Astrocyte (in vitro differentiated cells and primary cell): Measurements from ENCODE around the gene EOGT. TPM values are rescaled to one million over a fixed set of nuclear protein-coding genes. Genes with fewer than 3 reads are reported as not detected.
A peak's percentile ranks its signal among the peaks of the same experiment; 100 is the strongest.

Source experiments
- DNase-seq: peaks from one replicate; pipeline ENCODE4 v3.0.0-alpha.2; 2010; ENCODE audit warnings: low read depth
- FAIRE-seq: peaks from 2 replicates; lab custom pipeline; 2011; peaks lifted over from hg19 to GRCh38; lab: Jason Lieb, UNC
- H2AFZ ChIP-seq: 2 replicates; pipeline ENCODE4 v1.6.0; 2012; ENCODE audit warnings: low read depth, low read length, inconsistent platforms
- H3K27ac ChIP-seq: 2 replicates; pipeline ENCODE4 v1.5.1; 2011; ENCODE audit warnings: low read depth, low read length, inconsistent platforms
- H3K27me3 ChIP-seq: 2 replicates; pipeline ENCODE4 v1.6.0; 2011; ENCODE audit warnings: low read length, inconsistent platforms; ENCODE audit not compliant: insufficient read depth
- H3K36me3 ChIP-seq: 2 replicates; pipeline ENCODE4 v1.5.1; 2011; ENCODE audit warnings: low read length, inconsistent platforms; ENCODE audit not compliant: insufficient read depth
- H3K4me1 ChIP-seq: 2 replicates; pipeline ENCODE4 v1.5.1; 2011; ENCODE audit warnings: low read length, inconsistent platforms; ENCODE audit not compliant: insufficient read depth
- H3K4me2 ChIP-seq: 2 replicates; pipeline ENCODE4 v1.6.0; 2012; ENCODE audit warnings: low read length, inconsistent platforms
- H3K4me3 ChIP-seq: 2 replicates; pipeline ENCODE4 v1.5.1; 2011; ENCODE audit warnings: low read depth, mild to moderate bottlenecking, low read length, inconsistent platforms; ENCODE audit not compliant: insufficient read depth
- H3K79me2 ChIP-seq: 2 replicates; pipeline ENCODE4 v1.6.0; 2012; ENCODE audit warnings: mild to moderate bottlenecking, low read length, inconsistent platforms; ENCODE audit not compliant: insufficient read depth
- H3K9ac ChIP-seq: 2 replicates; pipeline ENCODE4 v1.6.0; 2012; ENCODE audit warnings: mild to moderate bottlenecking, low read length, inconsistent platforms
- H3K9me3 ChIP-seq: 2 replicates; pipeline ENCODE4 v1.5.1; 2012; ENCODE audit warnings: low read depth, mild to moderate bottlenecking, low read length, inconsistent platforms; ENCODE audit not compliant: insufficient read depth
- H4K20me1 ChIP-seq: 2 replicates; pipeline ENCODE4 v1.6.0; 2012; ENCODE audit warnings: low read length, inconsistent platforms; ENCODE audit not compliant: insufficient read depth
- H3K27ac Mint-ChIP-seq: one replicate; pipeline ENCODE4 v1.8.0; 2021; ENCODE audit warnings: mild to moderate bottlenecking, mixed read lengths; ENCODE audit not compliant: unreplicated experiment
- H3K27me3 Mint-ChIP-seq: one replicate; pipeline ENCODE4 v1.8.0; 2021; ENCODE audit warnings: low read depth, mixed read lengths; ENCODE audit not compliant: unreplicated experiment
- H3K36me3 Mint-ChIP-seq: one replicate; pipeline ENCODE4 v1.8.0; 2021; ENCODE audit warnings: low read depth, mixed read lengths; ENCODE audit not compliant: unreplicated experiment
- H3K4me1 Mint-ChIP-seq: one replicate; pipeline ENCODE4 v1.8.0; 2021; ENCODE audit warnings: low read depth, mixed read lengths; ENCODE audit not compliant: unreplicated experiment
- H3K4me3 Mint-ChIP-seq: one replicate; pipeline ENCODE4 v1.8.0; 2021; ENCODE audit warnings: mild to moderate bottlenecking, moderate library complexity, mixed read lengths; ENCODE audit not compliant: unreplicated experiment
- H3K9me3 Mint-ChIP-seq: one replicate; pipeline ENCODE4 v1.8.0; 2021; ENCODE audit warnings: mild to moderate bottlenecking, mixed read lengths; ENCODE audit not compliant: unreplicated experiment
- EZH2 ChIP-seq: IDR thresholded peaks from 2 replicates; pipeline ENCODE4 v1.6.1; 2012; ENCODE audit warnings: mild to moderate bottlenecking, low read length, inconsistent platforms; ENCODE audit not compliant: insufficient read depth
- total RNA-seq: library from RNA; stranded (reverse); gene quantifications from 2 replicates; pipeline ENCODE4 v1.2.1, GENCODE V29; 2021
- TF ChIP-seq, protein P1 (sequence below): IDR thresholded peaks from 2 replicates; pipeline ENCODE4 v1.5.1; 2011; ENCODE audit warnings: low read depth, mild to moderate bottlenecking, inconsistent platforms, low read length, moderate library complexity; ENCODE audit not compliant: insufficient read depth

The EOGT gene
- total RNA-seq, 1 donor from 2014 or later, result 32.3 TPM

DNA sequence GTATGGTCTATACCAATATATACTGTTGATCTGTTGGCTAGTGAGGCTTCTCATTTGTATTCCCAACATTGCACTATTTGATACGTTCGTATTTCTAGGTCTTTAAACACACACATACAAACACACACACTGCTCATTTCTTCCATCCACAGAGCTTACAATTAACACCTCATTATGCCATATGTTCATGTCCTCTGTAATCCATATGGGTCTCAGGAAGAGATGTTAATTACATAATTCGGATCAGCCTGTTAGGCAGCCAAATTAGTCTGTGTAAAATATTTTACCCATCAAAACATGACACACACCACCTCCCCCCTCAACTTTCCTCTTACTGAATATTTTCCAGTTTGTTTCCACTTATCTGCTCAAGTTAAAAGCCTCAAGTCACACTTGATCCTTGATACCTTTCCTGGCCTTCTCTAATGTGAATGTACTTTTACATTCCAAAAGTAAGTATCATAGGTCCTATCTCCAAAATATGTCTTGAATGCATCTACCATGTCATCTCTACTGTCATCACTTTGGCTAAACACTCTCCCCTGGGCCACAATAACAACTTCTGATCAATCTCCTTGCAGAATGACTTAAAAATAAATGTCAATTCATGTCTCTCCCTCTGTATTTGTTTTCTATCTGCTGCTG, 28.2 kb downstream of the EOGT start:
- Histone ChIP-seq H3K36me3 (peaks cover 54% of the 10 kb centered on the region), H3K27me3 (no peaks in the 10 kb centered on the region), H3K4me1 (no peaks in the 10 kb centered on the region), H4K20me1 (no peaks in the 10 kb centered on the region), H3K79me2 (no peaks in the 10 kb centered on the region), H3K4me2 (no peak overlapping the region), H2AFZ (no peak overlapping the region), H3K27ac (no peak overlapping the region), H3K9ac (no peak overlapping the region), H3K9me3 (no peaks in the 10 kb centered on the region), H3K4me3 (no peak overlapping the region)
- DNase-seq (peak; percentile 36), FAIRE-seq (peak; percentile 62)
- Mint-ChIP-seq H3K27ac (no peak overlapping the region), H3K4me1 (no peaks in the 10 kb centered on the region), H3K4me3 (no peak overlapping the region), H3K9me3 (no peaks in the 10 kb centered on the region), H3K27me3 (no peaks in the 10 kb centered on the region), H3K36me3 (peaks cover 22% of the 10 kb centered on the region)
- TF ChIP-seq EZH2, result no peak
- TF ChIP-seq, protein P1, sequence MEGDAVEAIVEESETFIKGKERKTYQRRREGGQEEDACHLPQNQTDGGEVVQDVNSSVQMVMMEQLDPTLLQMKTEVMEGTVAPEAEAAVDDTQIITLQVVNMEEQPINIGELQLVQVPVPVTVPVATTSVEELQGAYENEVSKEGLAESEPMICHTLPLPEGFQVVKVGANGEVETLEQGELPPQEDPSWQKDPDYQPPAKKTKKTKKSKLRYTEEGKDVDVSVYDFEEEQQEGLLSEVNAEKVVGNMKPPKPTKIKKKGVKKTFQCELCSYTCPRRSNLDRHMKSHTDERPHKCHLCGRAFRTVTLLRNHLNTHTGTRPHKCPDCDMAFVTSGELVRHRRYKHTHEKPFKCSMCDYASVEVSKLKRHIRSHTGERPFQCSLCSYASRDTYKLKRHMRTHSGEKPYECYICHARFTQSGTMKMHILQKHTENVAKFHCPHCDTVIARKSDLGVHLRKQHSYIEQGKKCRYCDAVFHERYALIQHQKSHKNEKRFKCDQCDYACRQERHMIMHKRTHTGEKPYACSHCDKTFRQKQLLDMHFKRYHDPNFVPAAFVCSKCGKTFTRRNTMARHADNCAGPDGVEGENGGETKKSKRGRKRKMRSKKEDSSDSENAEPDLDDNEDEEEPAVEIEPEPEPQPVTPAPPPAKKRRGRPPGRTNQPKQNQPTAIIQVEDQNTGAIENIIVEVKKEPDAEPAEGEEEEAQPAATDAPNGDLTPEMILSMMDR, result no peak

DNA sequence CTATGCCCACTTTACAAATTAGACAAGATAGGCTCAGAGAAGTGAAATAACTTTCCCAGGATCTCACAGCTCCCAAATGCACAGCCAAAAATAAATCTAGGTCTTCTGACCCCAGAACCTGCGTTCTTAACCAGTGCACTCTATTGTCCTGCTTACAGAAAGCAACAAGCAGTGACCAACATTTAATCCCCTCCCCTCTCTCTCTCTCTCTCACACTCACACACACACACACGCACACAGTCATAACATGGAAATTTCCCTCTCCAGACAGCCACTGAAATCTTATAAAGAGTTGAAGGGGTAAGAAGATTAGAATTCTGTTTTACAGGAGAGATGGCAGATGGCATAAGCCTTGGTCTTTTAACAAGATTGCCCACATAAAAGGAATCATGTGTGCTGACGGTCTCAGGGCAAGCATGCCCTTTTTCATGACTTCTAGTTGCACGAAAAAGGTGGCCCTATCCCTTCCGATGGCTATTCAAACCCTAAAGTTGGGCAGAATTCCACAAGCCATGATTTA, 29.4 kb downstream of the EOGT start:
- no peak for FAIRE-seq
- Histone ChIP-seq H3K4me1 (no peaks in the 10 kb centered on the region), H3K36me3 (peaks cover 60% of the 10 kb centered on the region), H3K27me3 (no peaks in the 10 kb centered on the region), H3K79me2 (no peaks in the 10 kb centered on the region), H4K20me1 (no peaks in the 10 kb centered on the region), H3K27ac (no peak overlapping the region), H3K4me2 (no peak overlapping the region), H3K9ac (no peak overlapping the region), H3K9me3 (no peaks in the 10 kb centered on the region), H3K4me3 (no peak overlapping the region), H2AFZ (no peak overlapping the region)
- no peak overlapping the region for H3K27ac Mint-ChIP-seq
- no peaks in the 10 kb centered on the region for H3K9me3 Mint-ChIP-seq
- H3K4me1 Mint-ChIP-seq, result no peaks in the 10 kb centered on the region
- TF ChIP-seq, protein P1, result no peak
- no peak for TF ChIP-seq EZH2
- no peaks in the 10 kb centered on the region for H3K27me3 Mint-ChIP-seq
- H3K4me3 Mint-ChIP-seq, result no peak overlapping the region
- no peak for DNase-seq
- peaks cover 22% of the 10 kb centered on the region for H3K36me3 Mint-ChIP-seq

DNA sequence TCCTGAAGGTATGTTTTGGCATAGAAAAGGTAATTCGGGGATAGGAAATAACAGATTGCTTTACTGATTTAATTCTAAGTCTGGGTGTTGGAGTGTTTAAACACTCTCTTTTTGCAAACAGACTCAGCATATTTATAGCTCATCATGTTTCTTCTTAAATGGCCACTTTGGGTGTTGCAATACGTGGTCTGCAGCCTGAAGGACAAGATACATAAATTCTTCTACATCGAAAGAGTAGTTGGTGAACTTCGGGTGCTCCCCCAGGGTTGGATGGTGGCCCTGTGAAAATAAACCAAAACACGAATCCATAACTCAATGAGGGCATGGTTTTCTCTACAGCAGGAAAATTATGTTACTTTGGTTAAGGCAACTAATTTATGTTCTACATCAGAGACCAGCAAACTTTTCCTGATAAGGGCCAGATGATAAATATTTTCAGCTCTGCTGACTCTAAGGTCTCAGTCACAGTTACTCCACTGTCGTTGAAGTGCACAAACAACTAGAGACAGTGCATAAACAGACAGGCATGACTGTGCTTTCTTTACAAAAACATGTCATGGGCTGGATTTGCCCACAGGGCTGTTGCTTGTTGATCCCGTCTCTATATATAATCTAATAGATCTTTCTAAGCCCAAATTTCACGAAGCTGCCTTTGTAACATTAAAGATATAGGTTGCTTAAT, 35.9 kb downstream of the EOGT start:
- no peak overlapping the region for H3K4me3 Mint-ChIP-seq
- Histone ChIP-seq H3K27me3 (no peaks in the 10 kb centered on the region), H2AFZ (no peak overlapping the region), H4K20me1 (no peaks in the 10 kb centered on the region), H3K27ac (no peak overlapping the region), H3K9me3 (no peaks in the 10 kb centered on the region), H3K36me3 (peaks cover 50% of the 10 kb centered on the region), H3K79me2 (no peaks in the 10 kb centered on the region), H3K4me1 (no peaks in the 10 kb centered on the region), H3K4me2 (no peak overlapping the region), H3K4me3 (no peak overlapping the region), H3K9ac (no peak overlapping the region)
- no peaks in the 10 kb centered on the region for H3K9me3 Mint-ChIP-seq
- no peaks in the 10 kb centered on the region for H3K27me3 Mint-ChIP-seq
- no peaks in the 10 kb centered on the region for H3K4me1 Mint-ChIP-seq
- DNase-seq, result no peak
- H3K36me3 Mint-ChIP-seq, result peaks cover 8% of the 10 kb centered on the region
- no peak for FAIRE-seq
- H3K27ac Mint-ChIP-seq, result peak overlapping the region; percentile 30
- no peak for TF ChIP-seq EZH2
- TF ChIP-seq, protein P1, result no peak
